Stimulated activated memory B cell treated with anti-CD40 and anti-IgM and Interleukin-4, amounts not matched to agents 10 μg/mL and 1 μg/mL and 100 μg/mL, for 72 hours (primary cell): ENCODE results near the gene HSPA5.
"Not testable (repeated sequence)": the region's sequence is repeated elsewhere in the genome, so short reads cannot be mapped to it uniquely, and the experiment has no call there.

Experiments
- ATAC-seq: fragments of 150-1000 bp; cut with Tn5 transposase; 2 replicates; pipeline ENCODE4 v1.10.0; 2021
- H3K27ac Mint-ChIP-seq: one replicate; pipeline ENCODE4 v1.8.0; 2022; ENCODE audit warnings: mild to moderate bottlenecking, mixed read lengths
- H3K27me3 Mint-ChIP-seq: one replicate; pipeline ENCODE4 v1.8.0; 2022; ENCODE audit warnings: mixed read lengths
- H3K36me3 Mint-ChIP-seq: one replicate; pipeline ENCODE4 v1.8.0; 2022; ENCODE audit warnings: mixed read lengths
- H3K4me1 Mint-ChIP-seq: one replicate; pipeline ENCODE4 v1.8.0; 2022; ENCODE audit warnings: mixed read lengths
- H3K4me3 Mint-ChIP-seq: one replicate; pipeline ENCODE4 v1.8.0; 2022; ENCODE audit warnings: mild to moderate bottlenecking, moderate library complexity, mixed read lengths
- H3K9me3 Mint-ChIP-seq: one replicate; pipeline ENCODE4 v1.8.0; 2022; ENCODE audit warnings: mixed read lengths

The HSPA5 gene

DNA sequence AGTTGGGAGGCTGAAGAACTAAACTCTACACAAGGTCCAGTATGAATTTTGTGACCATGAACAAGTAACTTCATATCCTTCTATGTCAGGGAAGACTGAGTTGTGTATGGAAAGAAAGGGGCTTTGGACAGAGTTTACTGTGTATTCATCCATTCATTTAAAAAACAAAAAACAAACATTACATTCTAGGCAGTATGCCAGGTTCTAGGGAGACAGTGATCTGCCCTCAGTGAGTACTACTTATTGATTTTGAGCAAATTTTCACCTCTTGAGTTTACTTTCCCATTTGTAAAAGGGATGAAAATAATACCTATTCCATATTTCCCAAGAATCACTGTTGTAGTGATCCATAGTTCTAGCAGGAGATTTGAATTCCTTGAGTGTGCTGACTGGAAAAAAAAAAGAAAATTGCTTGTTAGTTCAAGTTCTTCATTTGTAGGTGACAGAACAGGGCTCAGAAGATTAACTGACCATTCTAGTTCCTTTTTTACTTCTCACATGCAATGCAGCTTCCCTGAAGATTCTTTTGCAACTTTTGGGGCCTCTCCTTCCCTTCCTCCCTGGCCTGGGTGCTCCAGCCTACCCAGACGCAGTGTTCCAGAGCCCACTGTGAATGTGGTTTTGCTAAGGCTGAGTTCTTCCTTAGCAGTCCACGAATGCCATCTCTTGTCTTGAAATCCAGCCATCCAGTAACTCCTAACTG lies 17.8 kb upstream of the HSPA5 start:
- H3K36me3 Mint-ChIP-seq = peaks cover 4% of the 10 kb centered on the region
- ATAC-seq = no peak
- H3K4me1 Mint-ChIP-seq = peaks cover 25% of the 10 kb centered on the region
- no peak overlapping the region for H3K27ac Mint-ChIP-seq
- H3K27me3 Mint-ChIP-seq = no peaks in the 10 kb centered on the region
- H3K9me3 Mint-ChIP-seq = no peaks in the 10 kb centered on the region
- no peak overlapping the region for H3K4me3 Mint-ChIP-seq

DNA sequence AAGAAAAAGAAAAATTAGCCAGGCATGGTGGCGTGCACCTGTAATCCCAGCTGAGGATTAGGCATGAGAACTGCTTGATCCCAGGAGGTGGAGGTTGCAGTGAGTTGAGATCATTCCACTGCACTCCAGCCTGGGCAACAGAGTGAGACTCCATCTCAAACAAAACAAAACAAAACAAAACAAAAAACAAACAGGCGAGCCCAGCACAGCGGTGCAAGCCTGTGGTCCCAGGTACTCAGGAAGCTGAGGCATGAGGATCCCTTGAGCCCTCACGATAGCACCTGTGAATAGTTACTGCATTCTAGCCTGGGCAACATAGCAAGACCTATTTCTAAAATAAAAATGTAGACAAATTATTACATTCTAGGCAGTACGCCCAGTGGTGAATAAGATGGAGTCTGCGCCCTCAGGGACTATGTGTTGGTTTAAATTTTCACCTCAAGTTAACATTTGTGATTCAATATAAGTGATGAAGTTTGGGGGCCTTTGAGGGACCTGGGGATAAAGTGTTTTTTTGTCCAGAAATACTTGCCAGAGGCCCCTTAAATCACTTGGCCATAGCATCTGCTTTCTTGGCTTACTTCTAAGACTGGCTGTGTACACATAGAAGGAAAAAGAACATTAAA lies 17.1 kb upstream of the HSPA5 start:
- ATAC-seq = no peak
- H3K27me3 Mint-ChIP-seq = no peaks in the 10 kb centered on the region
- H3K36me3 Mint-ChIP-seq = no peaks in the 10 kb centered on the region
- H3K27ac Mint-ChIP-seq = no peak overlapping the region
- H3K9me3 Mint-ChIP-seq = no peaks in the 10 kb centered on the region
- peaks cover 18% of the 10 kb centered on the region for H3K4me1 Mint-ChIP-seq
- H3K4me3 Mint-ChIP-seq = no peak overlapping the region

DNA sequence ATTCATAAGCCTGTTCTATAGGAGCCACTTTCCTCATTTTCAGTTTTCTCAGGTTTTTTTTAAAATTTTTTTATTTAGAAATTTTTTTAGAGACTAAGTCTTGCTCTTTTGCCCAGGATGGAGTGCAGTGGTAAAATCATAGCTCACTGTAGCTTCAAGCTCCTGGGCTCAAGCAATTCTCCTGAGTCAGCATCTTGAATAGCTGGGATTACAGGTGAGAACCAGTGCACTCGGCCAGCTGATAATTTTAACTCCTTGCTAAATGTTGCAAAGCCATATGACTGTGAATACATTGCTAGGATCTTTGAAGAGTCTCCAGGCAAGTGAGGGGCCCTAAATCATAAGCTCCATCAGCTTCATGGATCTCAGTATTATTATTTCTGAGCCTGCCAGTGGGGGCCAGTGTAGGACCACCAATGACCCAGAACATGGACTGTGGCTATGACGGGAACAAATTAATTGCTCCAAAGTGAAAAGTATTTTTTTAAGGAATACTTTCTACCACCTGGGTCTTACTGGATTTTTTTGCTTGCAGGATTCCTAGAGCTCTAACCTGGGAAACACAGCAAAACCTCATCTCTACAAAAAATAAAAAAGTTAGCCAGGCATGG lies 14.7 kb upstream of the HSPA5 start:
- Mint-ChIP-seq H3K36me3 (no peaks in the 10 kb centered on the region), H3K4me1 (peaks cover 3% of the 10 kb centered on the region), H3K9me3 (no peaks in the 10 kb centered on the region), H3K27me3 (no peaks in the 10 kb centered on the region), H3K4me3 (no peak overlapping the region), H3K27ac (no peak overlapping the region)
- no peak for ATAC-seq

DNA sequence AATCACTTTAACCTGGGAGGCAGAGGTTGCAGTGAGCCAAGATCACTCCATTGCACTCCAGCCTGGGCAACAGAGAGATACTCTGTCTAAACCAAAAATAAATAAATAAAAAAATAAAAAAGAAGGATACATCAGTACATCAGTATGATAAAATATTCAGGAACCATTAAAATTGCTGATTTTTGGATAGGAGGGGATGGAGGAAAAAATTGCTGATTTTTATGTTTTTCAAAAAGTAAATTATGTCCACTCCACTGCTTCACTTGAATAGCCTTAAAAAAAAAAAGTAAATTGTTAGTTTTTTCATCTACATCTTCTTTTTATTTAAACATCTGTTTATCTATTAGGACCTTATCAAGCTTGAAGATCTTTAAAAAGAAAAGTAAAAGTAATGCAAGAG lies 13.1 kb upstream of the HSPA5 start:
- no peaks in the 10 kb centered on the region for H3K9me3 Mint-ChIP-seq
- no peak for ATAC-seq
- H3K27me3 Mint-ChIP-seq = no peaks in the 10 kb centered on the region
- no peak overlapping the region for H3K4me3 Mint-ChIP-seq
- H3K4me1 Mint-ChIP-seq = no peaks in the 10 kb centered on the region
- H3K27ac Mint-ChIP-seq = no peak overlapping the region
- H3K36me3 Mint-ChIP-seq = no peaks in the 10 kb centered on the region

DNA sequence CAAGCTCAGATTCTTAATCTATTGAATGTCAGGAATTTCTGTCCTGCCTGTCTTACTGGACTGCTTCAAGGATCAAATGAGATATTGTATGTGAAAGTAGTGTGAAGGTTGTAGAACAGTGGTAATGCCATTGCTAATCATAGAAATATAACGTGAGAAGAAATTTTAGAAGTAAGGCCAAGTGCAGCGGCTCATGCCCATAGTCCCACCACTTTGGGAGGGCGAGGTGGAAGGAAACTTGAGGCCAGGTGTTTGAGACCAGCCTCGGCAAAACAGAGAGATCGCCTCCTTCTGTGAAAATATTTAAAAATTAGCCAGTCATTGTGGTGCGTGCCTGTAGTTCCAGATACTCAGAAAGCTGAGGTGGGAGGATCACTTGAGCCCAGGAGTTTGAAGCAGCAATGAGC lies 5.1 kb upstream of the HSPA5 start:
- H3K27ac Mint-ChIP-seq = no peak overlapping the region
- H3K4me1 Mint-ChIP-seq = peaks cover 7% of the 10 kb centered on the region
- ATAC-seq = no peak
- H3K4me3 Mint-ChIP-seq = no peak overlapping the region
- H3K36me3 Mint-ChIP-seq = no peaks in the 10 kb centered on the region
- no peaks in the 10 kb centered on the region for H3K9me3 Mint-ChIP-seq
- H3K27me3 Mint-ChIP-seq = no peaks in the 10 kb centered on the region

DNA sequence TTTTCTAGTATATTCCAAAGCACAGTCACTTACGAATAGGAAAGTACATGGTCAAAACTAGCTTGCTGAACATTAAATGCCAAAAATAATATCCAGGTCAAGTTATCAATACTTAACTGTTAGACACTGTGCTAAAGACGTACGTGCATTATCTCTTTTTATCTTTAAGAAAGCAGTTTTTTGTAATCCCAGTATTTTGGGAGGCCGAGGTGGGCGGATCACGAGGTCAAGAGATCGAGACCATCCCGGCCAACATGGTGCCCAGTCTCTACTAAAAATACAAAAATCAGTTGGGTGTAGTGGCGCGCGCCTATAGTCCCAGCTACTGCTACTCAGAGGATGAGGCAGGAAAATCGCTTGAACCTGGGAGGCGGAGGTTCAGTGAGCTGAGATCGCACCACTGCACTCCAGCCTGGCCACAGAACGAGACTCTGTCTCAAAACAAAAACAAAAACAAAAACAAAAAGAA lies 2.7 kb upstream of the HSPA5 start:
- Mint-ChIP-seq H3K27ac (no peak overlapping the region), H3K4me1 (peaks cover 12% of the 10 kb centered on the region), H3K36me3 (peaks cover 9% of the 10 kb centered on the region), H3K4me3 (no peak overlapping the region), H3K27me3 (no peaks in the 10 kb centered on the region), H3K9me3 (no peaks in the 10 kb centered on the region)
- no peak for ATAC-seq

DNA sequence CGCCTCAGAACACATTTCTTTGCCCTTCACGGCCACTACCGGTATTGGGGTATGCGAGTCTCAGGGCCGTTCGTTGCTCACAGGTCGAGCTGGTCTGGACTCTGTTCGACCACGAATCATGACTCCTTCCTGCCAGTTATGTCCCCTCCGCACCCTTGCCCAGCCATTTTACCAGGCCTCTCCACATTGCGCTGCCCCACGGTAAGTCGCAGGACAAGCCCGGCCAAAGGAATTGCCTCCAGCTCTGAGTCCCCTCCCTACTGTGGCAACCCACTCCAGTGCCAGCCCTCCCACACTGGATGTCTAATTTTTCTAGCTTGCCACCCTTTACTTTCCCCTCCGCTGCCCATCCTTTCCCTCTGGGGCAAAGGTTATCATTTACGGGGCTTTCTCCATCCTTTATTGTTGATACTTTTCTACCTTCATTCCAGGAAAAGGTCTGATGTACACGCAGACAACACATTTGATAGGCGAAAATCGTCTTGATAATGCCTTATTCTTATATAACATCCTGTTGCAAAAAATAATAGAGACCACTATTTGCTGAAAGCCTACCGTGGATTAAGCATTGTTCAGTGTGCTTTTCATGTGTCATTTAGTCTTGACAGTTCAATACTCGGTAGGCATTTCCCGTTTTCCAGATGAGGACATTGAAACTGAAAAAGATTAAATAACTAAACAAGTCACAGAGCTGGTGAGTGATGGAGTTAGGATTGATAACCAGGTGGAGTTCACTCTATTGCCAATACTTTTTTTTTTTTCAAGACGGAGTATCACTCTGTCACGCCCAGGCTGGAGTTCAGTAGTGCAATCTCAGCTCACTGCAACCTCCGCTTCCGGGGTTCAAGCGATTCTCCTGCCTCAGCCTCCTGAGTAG lies 958 bp upstream of the HSPA5 start:
- H3K36me3 Mint-ChIP-seq = peaks cover 19% of the 10 kb centered on the region
- ATAC-seq = peak; percentile 7

DNA sequence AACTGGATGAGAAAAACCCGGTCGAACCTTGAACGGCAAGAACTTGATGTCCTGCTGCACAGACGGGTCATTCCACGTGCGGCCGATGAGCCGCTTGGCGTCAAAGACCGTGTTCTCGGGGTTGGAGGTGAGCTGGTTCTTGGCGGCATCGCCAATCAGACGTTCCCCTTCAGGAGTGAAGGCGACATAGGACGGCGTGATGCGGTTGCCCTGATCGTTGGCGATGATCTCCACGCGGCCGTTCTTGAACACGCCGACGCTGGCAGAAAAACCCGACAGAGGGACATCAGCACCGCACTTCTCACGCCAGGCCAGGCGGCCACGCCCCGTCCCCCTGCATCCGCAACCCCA lies 519 bp downstream of the HSPA5 start:
- peak overlapping the region; percentile 99 for H3K4me3 Mint-ChIP-seq
- H3K9me3 Mint-ChIP-seq = no peaks in the 10 kb centered on the region
- H3K27ac Mint-ChIP-seq = peak overlapping the region; percentile 93
- no peaks in the 10 kb centered on the region for H3K27me3 Mint-ChIP-seq
- H3K36me3 Mint-ChIP-seq = peaks cover 33% of the 10 kb centered on the region
- H3K4me1 Mint-ChIP-seq = peaks cover 39% of the 10 kb centered on the region
- ATAC-seq = peak; percentile 9

More for the DNA sequence above, 958 bp upstream of the HSPA5 start:
- Mint-ChIP-seq H3K4me1 (peaks cover 25% of the 10 kb centered on the region), H3K4me3 (peak overlapping the region; percentile 99), H3K9me3 (no peaks in the 10 kb centered on the region), H3K27me3 (no peaks in the 10 kb centered on the region), H3K27ac (peak overlapping the region; percentile 93)

DNA sequence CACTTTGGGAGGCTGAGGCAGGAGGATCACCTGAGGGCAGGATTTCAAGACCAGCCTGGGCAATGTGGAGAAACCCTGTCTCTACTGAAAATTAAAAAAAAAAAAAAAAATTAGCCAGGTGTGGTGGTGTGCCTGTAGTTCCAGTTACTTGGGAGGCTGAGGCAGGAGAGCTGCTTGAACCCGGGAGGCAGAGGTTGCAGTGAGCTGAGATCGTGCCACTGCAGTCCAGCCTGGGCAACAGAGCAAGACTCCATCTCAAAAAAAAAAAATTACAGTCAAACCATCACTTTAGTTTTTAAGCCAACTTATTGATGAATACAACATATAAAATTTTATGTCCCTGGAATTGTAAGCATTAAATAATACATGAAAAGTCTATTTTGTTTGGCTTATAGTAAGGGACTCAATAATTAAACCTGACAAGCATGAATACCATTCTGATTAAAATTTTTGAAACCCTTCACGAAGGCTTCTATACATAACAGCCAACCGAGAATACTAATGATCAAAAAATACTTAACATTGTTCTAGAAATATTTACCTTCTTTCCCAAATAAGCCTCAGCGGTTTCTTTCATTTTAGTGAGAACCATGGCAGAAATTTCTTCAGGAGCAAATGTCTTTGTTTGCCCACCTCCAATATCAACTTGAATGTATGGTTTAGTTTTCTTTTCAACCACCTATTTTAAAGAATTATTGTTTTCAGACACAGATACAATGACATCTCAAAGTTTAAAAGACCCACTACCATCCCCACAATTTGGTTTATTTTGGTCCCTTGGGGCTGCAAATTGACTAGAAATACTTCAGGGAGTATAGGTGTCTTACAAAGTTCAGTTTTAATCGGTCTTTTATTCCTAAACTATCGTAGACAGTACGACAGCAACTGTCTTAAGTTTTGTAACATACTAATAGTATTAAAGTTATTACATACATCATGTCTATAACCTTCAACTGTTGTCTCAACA lies 1.2 kb downstream of the HSPA5 start:
- Mint-ChIP-seq H3K27me3 (no peaks in the 10 kb centered on the region), H3K36me3 (peaks cover 38% of the 10 kb centered on the region), H3K27ac (peak overlapping the region; percentile 93), H3K4me3 (peak overlapping the region; percentile 99), H3K9me3 (no peaks in the 10 kb centered on the region), H3K4me1 (peaks cover 46% of the 10 kb centered on the region)
- no peak for ATAC-seq

DNA sequence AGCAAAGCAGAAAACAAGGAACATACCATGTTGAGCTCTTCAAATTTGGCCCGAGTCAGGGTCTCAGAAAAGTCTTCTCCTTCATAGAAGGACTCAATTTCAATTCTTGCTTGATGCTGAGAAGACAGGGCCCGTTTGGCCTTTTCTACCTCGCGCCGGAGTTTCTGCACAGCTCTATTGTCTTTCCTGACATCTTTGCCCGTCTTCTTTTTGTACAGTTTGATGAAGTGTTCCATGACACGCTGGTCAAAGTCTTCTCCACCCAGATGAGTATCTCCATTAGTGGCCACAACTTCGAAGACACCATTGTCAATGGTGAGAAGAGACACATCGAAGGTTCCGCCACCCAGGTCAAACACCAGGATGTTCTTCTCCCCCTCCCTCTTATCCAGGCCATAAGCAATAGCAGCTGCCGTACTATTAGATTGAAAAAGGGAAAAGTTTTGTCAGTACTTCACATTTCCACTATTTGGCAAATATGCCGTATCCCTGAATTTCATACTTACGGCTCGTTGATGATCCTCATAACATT lies 2.2 kb downstream of the HSPA5 start:
- peaks cover 47% of the 10 kb centered on the region for H3K4me1 Mint-ChIP-seq
- H3K36me3 Mint-ChIP-seq = peaks cover 38% of the 10 kb centered on the region

DNA sequence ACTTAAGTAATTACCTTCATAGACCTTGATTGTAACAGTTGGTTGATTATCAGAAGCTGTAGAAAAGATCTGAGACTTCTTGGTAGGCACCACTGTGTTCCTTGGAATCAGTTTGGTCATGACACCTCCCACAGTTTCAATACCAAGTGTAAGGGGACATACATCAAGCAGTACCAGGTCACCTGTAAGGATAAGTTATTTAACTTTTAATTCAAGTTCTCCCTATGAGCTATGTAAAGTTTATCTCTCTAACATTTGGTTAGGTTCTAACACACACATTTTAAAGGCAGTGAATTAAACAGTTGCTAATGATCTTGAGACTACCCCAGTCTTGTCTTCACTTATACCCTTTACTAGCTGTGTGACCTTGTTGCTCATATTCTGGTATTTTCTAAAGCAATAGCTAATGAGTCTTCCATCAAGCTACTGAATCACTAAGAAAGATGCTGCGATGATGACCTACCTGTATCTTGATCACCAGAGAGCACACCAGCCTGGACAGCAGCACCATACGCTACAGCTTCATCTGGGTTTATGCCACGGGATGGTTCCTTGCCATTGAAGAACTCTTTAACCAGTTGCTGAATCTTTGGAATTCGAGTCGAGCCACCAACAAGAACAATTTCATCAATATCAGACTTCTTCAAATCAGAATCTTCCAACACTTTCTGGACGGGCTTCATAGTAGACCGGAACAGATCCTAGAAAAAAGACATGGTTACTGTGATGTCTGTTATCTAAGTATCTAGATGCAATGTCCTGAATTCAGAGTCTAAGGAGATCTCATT lies 2.8 kb downstream of the HSPA5 start:
- peak overlapping the region; percentile 23 for H3K4me3 Mint-ChIP-seq
- H3K27ac Mint-ChIP-seq = peak overlapping the region; percentile 93
- H3K36me3 Mint-ChIP-seq = peaks cover 43% of the 10 kb centered on the region
- ATAC-seq = no peak
- no peaks in the 10 kb centered on the region for H3K9me3 Mint-ChIP-seq
- H3K27me3 Mint-ChIP-seq = no peaks in the 10 kb centered on the region
- peaks cover 47% of the 10 kb centered on the region for H3K4me1 Mint-ChIP-seq

More for the DNA sequence above, 2.2 kb downstream of the HSPA5 start:
- peak overlapping the region; percentile 99 for H3K4me3 Mint-ChIP-seq
- no peaks in the 10 kb centered on the region for H3K9me3 Mint-ChIP-seq
- no peaks in the 10 kb centered on the region for H3K27me3 Mint-ChIP-seq
- no peak for ATAC-seq
- H3K27ac Mint-ChIP-seq = peak overlapping the region; percentile 93

DNA sequence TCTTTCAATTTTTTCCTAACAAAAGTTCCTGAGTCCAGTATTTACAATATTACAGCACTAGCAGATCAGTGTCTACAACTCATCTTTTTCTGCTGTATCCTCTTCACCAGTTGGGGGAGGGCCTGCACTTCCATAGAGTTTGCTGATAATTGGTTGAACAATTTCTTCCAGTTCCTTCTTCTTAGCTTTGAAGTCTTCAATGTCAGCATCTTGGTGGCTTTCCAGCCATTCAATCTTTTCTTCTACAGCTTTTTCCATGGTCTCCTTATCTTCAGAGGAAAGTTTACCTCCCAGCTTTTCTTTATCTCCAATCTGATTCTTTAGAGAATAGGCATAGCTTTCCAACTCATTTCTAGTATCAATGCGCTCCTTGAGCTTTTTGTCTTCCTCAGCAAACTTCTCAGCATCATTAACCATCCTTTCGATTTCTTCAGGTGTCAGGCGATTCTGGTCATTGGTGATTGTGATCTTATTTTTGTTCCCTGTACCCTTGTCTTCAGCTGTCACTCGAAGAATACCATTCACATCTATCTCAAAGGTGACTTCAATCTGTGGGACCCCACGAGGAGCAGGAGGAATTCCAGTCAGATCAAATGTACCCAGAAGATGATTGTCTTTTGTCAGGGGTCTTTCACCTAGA lies 4.5 kb downstream of the HSPA5 start:
- Mint-ChIP-seq H3K36me3 (peaks cover 52% of the 10 kb centered on the region), H3K4me3 (peak overlapping the region; percentile 14), H3K27ac (peak overlapping the region; percentile 23), H3K4me1 (peaks cover 40% of the 10 kb centered on the region)
- H3K9me3 Mint-ChIP-seq, H3K27me3 Mint-ChIP-seq, ATAC-seq: not testable (repeated sequence)
